Activated naive CD4-positive, alpha-beta T cell (primary cell): ENCODE results near the gene R3HDM2.
A peak's percentile ranks its signal among the peaks of the same experiment; 100 is the strongest.

Experiments
- DNase-seq, 4 experiments: peaks; one replicate each; lab custom pipeline; 2025; lab: John Stamatoyannopoulos, UW

The R3HDM2 gene

GRCh38 chr12:57216014-57216911 is 214.6 kb downstream of the R3HDM2 start, which contains the start of gene NXPH4:
Gene NXPH4 (plus strand): TSS chr12:57216794. CDS start chr12:57216970, 176 bp downstream.
- peak in 2 of 4 experiments; percentile 14 to 51 for DNase-seq

- no peak for DNase-seq
These were observed 215.2 kb downstream of the R3HDM2 start for GRCh38 chr12:57215668-57216013.

- no peak for DNase-seq
These were observed 215.8 kb downstream of the R3HDM2 start for GRCh38 chr12:57215065-57215464.

GRCh38 chr12:57214398-57214781 is 216.5 kb downstream of the R3HDM2 start:
- peak; percentile 19 to 54 (median 28) for DNase-seq

GRCh38 chr12:57213763-57214397 is 217.0 kb downstream of the R3HDM2 start:
- DNase-seq: no peak

GRCh38 chr12:57213058-57213715 is 217.7 kb downstream of the R3HDM2 start:
- peak; percentile 47 to 76 (median 68) for DNase-seq

GRCh38 chr12:57212701-57213057 is 218.2 kb downstream of the R3HDM2 start:
- no peak for DNase-seq

- no peak for DNase-seq
These were observed 218.8 kb downstream of the R3HDM2 start for GRCh38 chr12:57211791-57212700.

- no peak for DNase-seq
These were observed 219.7 kb downstream of the R3HDM2 start for GRCh38 chr12:57210926-57211692.

GRCh38 chr12:57210461-57210860 is 220.4 kb downstream of the R3HDM2 start:
- DNase-seq: no peak

- no peak for DNase-seq
These were observed 220.9 kb downstream of the R3HDM2 start for GRCh38 chr12:57209916-57210315.

- no peak for DNase-seq
These were observed 222.1 kb downstream of the R3HDM2 start for GRCh38 chr12:57208631-57209282.

- DNase-seq: no peak
These were observed 222.9 kb downstream of the R3HDM2 start for GRCh38 chr12:57207731-57208630.

GRCh38 chr12:57205931-57206330 is 224.9 kb downstream of the R3HDM2 start:
- DNase-seq: no peak

- no peak for DNase-seq
These were observed 225.7 kb downstream of the R3HDM2 start for GRCh38 chr12:57205186-57205585.

- no peak for DNase-seq
These were observed 226.4 kb downstream of the R3HDM2 start for GRCh38 chr12:57204454-57204853.

- DNase-seq: no peak
These were observed 227.1 kb downstream of the R3HDM2 start for GRCh38 chr12:57203791-57204190.
